Measurements from ENCODE around the gene KRTAP15-1.

DNA sequence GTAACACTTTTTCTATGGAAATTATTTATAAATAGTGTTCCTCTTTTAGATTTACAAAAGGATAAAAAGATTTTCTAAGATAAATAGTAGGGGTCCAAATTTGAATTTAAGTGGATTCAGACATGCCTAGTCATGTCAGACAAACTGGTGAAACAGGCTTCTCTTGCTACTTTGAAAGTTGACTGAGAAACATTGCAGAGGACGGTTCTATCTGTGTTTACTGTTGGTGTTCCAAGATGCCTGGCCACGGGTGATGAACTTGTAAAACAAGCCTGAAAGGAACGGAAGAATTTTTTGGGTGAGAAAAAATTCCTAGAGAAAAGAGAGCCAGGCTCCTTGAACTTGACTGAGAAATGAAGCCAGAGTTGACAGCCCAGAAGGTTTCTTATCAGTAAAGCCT, 37.9 kb downstream of the KRTAP15-1 start:
- TF ChIP-seq, protein P1, sequence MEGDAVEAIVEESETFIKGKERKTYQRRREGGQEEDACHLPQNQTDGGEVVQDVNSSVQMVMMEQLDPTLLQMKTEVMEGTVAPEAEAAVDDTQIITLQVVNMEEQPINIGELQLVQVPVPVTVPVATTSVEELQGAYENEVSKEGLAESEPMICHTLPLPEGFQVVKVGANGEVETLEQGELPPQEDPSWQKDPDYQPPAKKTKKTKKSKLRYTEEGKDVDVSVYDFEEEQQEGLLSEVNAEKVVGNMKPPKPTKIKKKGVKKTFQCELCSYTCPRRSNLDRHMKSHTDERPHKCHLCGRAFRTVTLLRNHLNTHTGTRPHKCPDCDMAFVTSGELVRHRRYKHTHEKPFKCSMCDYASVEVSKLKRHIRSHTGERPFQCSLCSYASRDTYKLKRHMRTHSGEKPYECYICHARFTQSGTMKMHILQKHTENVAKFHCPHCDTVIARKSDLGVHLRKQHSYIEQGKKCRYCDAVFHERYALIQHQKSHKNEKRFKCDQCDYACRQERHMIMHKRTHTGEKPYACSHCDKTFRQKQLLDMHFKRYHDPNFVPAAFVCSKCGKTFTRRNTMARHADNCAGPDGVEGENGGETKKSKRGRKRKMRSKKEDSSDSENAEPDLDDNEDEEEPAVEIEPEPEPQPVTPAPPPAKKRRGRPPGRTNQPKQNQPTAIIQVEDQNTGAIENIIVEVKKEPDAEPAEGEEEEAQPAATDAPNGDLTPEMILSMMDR (IDR thresholded peaks at IDR 0.05), result no peak
- TF ChIP-seq POLR2A (IDR thresholded peaks at IDR 0.05; ENCODE audit: low read depth), result no peak
- TF ChIP-seq EP300 (IDR thresholded peaks at IDR 0.05), result no peak
- no peak for TF ChIP-seq POLR2AphosphoS5 (IDR thresholded peaks at IDR 0.05)
